ENCODE measurements around the gene PGM1. TPM values are rescaled to one million over a fixed set of nuclear protein-coding genes. Genes with fewer than 3 reads are reported as not detected.

The PGM1 gene
- total RNA-seq, 1 experiment from 2014 or later = 77.2 TPM

- in situ Hi-C loops (cut with HindIII; ENCODE audit: low pct_unique_long_range_greater_than_20kb, low sequenced_read_pairs) = no loop called here
- H3K27ac ChIP-seq (ENCODE audit: low read length) = no peak overlapping the region
- POLR2A ChIA-PET = no interaction called here
- no peak for DNase-seq (ENCODE audit: low read depth, low spot score)
- no peak overlapping the region for H3K4me3 ChIP-seq (ENCODE audit: low read depth in 2 of 2, low read length in 2 of 2)
- H3K4me1 ChIP-seq (ENCODE audit: control insufficient read depth, insufficient read depth, low read length) = no peaks in the 10 kb centered on the region
- peaks cover 2% of the 10 kb centered on the region; the same call in 1 of the 2 replicates for H3K36me3 ChIP-seq (ENCODE audit: control insufficient read depth, insufficient read depth, low read length)
- H3K27me3 ChIP-seq (ENCODE audit: control insufficient read depth, insufficient read depth, low read length) = no peaks in the 10 kb centered on the region
- no peaks in the 10 kb centered on the region for H3K9me3 ChIP-seq (ENCODE audit: control insufficient read depth, insufficient read depth, low read depth, low read length)
- ATAC-seq = no peak
- intact Hi-C loops (cut with micrococcal nuclease; ENCODE audit: unreplicated experiment) = no loop called here
- no TSS peak for BruUV-seq (replicated peaks)
- CTCF ChIA-PET = no interaction called here
- TF ChIP-seq CTCF (IDR thresholded peaks at IDR 0.05) (no peak), POLR2AphosphoS5 (IDR thresholded peaks at IDR 0.05; ENCODE audit: low read depth, low read length) (no peak)
These were observed 50.3 kb downstream of the PGM1 start for GRCh38 chr1:63643517-63643916.

GRCh38 chr1:63643926-63644325, 50.7 kb downstream of the PGM1 start:
- DNase-seq (ENCODE audit: low read depth, low spot score) (no peak), ATAC-seq (no peak)
- Histone ChIP-seq H3K27me3 (ENCODE audit: control insufficient read depth, insufficient read depth, low read length) (no peaks in the 10 kb centered on the region), H3K4me1 (ENCODE audit: control insufficient read depth, insufficient read depth, low read length) (no peaks in the 10 kb centered on the region), H3K27ac (ENCODE audit: low read length) (no peak overlapping the region), H3K36me3 (ENCODE audit: control insufficient read depth, insufficient read depth, low read length) (peaks cover 2% of the 10 kb centered on the region; the same call in 1 of the 2 replicates), H3K4me3 (ENCODE audit: low read depth in 2 of 2, low read length in 2 of 2) (no peak overlapping the region), H3K9me3 (ENCODE audit: control insufficient read depth, insufficient read depth, low read depth, low read length) (no peaks in the 10 kb centered on the region)
- POLR2A ChIA-PET = no interaction called here
- BruUV-seq (replicated peaks) = no TSS peak
- in situ Hi-C loops (cut with HindIII; ENCODE audit: low pct_unique_long_range_greater_than_20kb, low sequenced_read_pairs) (no loop called here), intact Hi-C loops (cut with micrococcal nuclease; ENCODE audit: unreplicated experiment) (no loop called here)
- no peak for TF ChIP-seq SIN3A (IDR thresholded peaks at IDR 0.05; ENCODE audit: borderline replicate concordance, insufficient read depth, low read depth, low read length)
- no peak for TF ChIP-seq CTCF (IDR thresholded peaks at IDR 0.05)
- no peak for TF ChIP-seq POLR2AphosphoS5 (IDR thresholded peaks at IDR 0.05; ENCODE audit: low read depth, low read length)
- TF ChIP-seq REST (IDR thresholded peaks at IDR 0.05; ENCODE audit: insufficient read depth in 1 of 2, low read depth in 2 of 2, low read length in 1 of 2) = no peak
- TF ChIP-seq TCF7L2 (IDR thresholded peaks at IDR 0.05; ENCODE audit: low read depth, low read length) = no peak
- CTCF ChIA-PET = no interaction called here

GRCh38 chr1:63645317-63645716, 52.1 kb downstream of the PGM1 start:
- POLR2A ChIA-PET = no interaction called here
- intact Hi-C loops (cut with micrococcal nuclease; ENCODE audit: unreplicated experiment) (no loop called here), in situ Hi-C loops (cut with HindIII; ENCODE audit: low pct_unique_long_range_greater_than_20kb, low sequenced_read_pairs) (no loop called here)
- CTCF ChIA-PET = no interaction called here
- Histone ChIP-seq H3K9me3 (ENCODE audit: control insufficient read depth, insufficient read depth, low read depth, low read length) (no peaks in the 10 kb centered on the region), H3K27ac (ENCODE audit: low read length) (no peak overlapping the region), H3K36me3 (ENCODE audit: control insufficient read depth, insufficient read depth, low read length) (peaks cover 2% of the 10 kb centered on the region; the same call in 1 of the 2 replicates), H3K4me3 (ENCODE audit: low read depth in 2 of 2, low read length in 2 of 2) (no peak overlapping the region), H3K4me1 (ENCODE audit: control insufficient read depth, insufficient read depth, low read length) (no peaks in the 10 kb centered on the region), H3K27me3 (ENCODE audit: control insufficient read depth, insufficient read depth, low read length) (no peaks in the 10 kb centered on the region)
- DNase-seq (ENCODE audit: low read depth, low spot score) (no peak), ATAC-seq (no peak)
- no TSS peak for BruUV-seq (replicated peaks)
- TF ChIP-seq CTCF (IDR thresholded peaks at IDR 0.05) = no peak
- no peak for TF ChIP-seq POLR2AphosphoS5 (IDR thresholded peaks at IDR 0.05; ENCODE audit: low read depth, low read length)

Measured in Panc1 (cell line).